ENCODE measurements around the gene SERTAD3.
A peak's percentile ranks its signal among the peaks of the same experiment; 100 is the strongest.

The SERTAD3 gene

DNA sequence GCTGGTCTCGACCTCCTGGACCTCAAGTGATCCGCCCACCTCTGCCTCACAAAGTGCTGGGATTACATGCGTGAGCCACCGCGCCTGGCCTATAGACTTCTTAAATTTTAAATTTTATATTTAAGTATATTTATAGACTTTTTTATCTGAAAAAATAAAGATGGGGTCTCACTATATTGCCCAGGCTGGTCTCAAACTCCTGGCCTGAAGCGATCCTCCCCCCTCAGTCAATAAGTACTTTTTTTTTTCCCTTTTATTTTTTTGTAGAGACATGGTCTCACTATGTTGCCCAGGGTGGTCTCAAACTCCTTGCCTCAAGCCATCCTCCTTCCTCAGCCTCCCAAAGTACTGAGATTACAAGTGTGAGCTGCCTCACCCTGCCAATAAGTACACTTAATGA lies 20.2 kb downstream of the SERTAD3 start:
- no peaks in the 10 kb centered on the region for H3K27me3 Mint-ChIP-seq (ENCODE audit: low read depth)
- peak overlapping the region; percentile 97 to 100 (median 97) for H3K27ac Mint-ChIP-seq
- peak overlapping the region; percentile 67 to 97 (median 95) for H3K4me3 Mint-ChIP-seq
- TF ChIP-seq, protein P1, sequence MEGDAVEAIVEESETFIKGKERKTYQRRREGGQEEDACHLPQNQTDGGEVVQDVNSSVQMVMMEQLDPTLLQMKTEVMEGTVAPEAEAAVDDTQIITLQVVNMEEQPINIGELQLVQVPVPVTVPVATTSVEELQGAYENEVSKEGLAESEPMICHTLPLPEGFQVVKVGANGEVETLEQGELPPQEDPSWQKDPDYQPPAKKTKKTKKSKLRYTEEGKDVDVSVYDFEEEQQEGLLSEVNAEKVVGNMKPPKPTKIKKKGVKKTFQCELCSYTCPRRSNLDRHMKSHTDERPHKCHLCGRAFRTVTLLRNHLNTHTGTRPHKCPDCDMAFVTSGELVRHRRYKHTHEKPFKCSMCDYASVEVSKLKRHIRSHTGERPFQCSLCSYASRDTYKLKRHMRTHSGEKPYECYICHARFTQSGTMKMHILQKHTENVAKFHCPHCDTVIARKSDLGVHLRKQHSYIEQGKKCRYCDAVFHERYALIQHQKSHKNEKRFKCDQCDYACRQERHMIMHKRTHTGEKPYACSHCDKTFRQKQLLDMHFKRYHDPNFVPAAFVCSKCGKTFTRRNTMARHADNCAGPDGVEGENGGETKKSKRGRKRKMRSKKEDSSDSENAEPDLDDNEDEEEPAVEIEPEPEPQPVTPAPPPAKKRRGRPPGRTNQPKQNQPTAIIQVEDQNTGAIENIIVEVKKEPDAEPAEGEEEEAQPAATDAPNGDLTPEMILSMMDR (IDR thresholded peaks at IDR 0.05; ENCODE audit: unreplicated experiment in 3 of 3), result no peak
- peaks cover 28% of the 10 kb centered on the region for H3K4me1 Mint-ChIP-seq
- peaks cover 6% of the 10 kb centered on the region for H3K36me3 Mint-ChIP-seq (ENCODE audit: low read depth)
- no peaks in the 10 kb centered on the region for H3K9me3 Mint-ChIP-seq

DNA sequence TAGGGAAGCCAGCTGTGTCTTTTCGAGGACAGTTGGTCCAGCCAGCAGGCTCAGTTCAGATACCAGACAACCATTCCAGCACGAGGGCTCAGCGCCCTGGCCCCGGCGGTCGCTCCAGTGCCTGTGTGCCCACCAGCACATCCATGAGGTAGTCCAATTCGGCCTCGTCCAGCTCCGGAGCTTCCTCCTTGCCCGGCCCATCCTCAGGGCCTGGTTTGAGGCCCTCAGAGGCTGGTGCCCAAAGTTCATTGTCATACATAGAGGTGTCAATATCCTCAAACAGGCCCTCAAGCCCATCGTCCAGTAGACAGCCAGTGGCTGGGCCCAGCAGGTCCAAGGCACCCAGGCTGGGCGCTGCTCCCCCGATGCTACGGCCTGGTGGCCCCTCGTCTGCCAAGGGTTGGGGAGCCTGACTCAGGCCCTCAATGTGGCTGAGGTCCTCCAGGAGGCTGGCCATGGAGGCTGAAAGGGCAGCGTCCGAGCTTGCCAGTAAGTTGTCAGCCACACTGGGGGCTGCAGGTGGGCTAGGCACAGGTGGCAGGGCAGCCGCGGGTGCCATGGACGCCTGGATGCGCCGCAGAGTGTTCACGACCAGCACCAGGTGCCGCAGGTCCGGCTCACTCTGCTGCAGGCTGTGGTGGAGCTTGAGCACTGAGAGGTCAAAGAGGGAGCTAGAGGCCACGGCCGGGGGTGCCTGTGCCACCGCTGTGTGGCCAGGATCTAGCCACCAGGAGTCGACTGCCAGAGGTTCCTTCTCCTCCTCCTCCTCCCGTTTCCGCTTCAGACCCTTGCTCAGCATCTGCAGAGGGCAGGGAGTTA lies 21.2 kb downstream of the SERTAD3 start:
- TF ChIP-seq, protein P1 (IDR thresholded peaks at IDR 0.05; ENCODE audit: unreplicated experiment in 3 of 3), result no peak
- Mint-ChIP-seq H3K27me3 (ENCODE audit: low read depth) (no peaks in the 10 kb centered on the region), H3K4me1 (peaks cover 33% of the 10 kb centered on the region), H3K27ac (peak overlapping the region; percentile 83 to 99 (median 98)), H3K36me3 (ENCODE audit: low read depth) (peaks cover 6% of the 10 kb centered on the region), H3K4me3 (peak overlapping the region; percentile 34 to 83 (median 78)), H3K9me3 (no peaks in the 10 kb centered on the region)

DNA sequence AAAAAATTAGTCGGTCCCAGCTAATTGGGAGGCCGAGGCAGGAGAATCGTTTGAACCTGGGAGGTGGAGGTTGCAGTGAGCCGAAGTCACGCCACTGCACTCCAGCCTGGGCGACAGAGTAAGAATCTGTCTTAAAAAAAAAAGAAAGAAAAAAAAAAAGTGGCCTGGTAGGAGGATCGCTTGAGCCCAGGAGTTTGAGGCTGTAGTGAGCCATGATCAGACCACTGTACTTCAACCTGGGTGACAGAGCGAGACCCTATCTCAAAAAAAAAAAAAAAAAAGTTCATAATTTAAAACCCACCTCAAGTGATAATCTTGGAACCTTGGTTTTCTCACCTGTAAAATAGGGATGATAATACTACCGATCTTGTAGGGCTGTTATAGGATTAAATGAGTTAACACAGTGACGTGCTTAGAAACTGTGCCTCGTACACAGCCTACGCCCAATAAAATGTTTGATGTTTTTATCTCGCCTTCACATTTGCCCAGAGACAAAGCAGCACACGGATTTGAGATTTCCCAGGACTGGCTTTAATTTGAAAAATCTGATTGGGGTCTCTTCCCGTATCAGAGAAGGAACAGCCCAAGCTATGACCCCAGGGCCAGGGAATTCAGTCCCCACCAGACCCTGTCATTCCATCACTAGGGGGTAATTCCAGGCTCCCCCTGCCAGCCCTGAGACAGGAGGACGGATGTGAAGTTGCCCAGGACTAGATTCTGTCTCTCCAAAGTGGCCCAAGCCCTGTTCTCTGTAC lies 22.0 kb downstream of the SERTAD3 start:
- H3K36me3 Mint-ChIP-seq (ENCODE audit: low read depth), result peaks cover 6% of the 10 kb centered on the region
- no peaks in the 10 kb centered on the region for H3K27me3 Mint-ChIP-seq (ENCODE audit: low read depth)
- peak overlapping the region; percentile 98 to 99 (median 99) for H3K27ac Mint-ChIP-seq
- H3K4me1 Mint-ChIP-seq, result peaks cover 39% of the 10 kb centered on the region
- peak overlapping the region; percentile 34 to 83 (median 78) for H3K4me3 Mint-ChIP-seq
- no peaks in the 10 kb centered on the region for H3K9me3 Mint-ChIP-seq
- TF ChIP-seq, protein P1 (IDR thresholded peaks at IDR 0.05; ENCODE audit: unreplicated experiment in 3 of 3), result no peak

DNA sequence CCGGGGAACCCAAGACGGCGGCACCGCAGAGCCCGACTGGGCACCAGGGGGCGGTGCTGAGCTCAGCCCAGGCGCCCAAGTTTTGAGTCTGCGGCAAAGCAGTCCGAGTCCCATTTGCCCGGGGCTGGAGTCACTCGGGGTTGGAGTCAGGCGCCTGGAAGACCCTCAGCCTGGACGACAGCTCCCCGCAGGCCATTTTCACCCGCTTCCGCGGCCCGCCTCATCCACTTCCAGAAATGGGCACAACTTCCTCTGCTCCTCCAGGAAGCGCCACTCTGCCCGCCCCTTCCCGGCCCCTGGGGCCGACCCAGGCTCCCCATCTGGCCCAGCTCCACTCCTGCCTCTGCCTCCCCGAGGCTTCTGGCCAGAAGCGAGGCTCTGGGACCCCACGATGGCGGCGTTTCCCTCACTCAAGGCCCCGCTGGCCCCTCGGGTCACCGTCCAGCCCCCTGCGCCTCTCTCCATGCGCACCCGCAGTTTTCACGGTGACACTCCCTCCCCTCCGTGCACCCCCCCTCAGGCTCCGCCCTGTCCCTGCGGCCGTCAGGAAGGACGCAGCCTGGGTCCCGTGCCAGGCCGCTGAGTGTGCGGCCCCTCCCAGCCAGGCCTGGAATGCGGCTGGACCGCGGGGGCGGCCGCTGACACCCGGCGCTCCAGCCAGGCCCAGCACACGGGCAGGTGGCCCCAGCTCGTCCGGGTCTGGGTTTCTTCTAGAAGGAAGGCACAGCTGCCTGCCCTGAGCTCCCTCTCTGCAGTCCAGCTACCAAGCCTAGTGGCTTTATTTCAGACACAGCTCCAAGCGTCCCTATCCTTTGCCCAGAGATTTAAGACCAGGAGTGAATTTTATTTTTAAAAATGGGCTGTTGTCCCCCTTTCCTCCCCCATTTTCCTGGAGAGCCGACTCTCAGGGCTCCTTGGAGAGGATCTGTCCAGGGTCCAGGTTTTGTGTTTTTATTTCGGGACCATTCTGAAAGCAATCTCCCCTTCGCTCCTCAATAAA lies 23.1 kb downstream of the SERTAD3 start:
- peaks cover 41% of the 10 kb centered on the region for H3K4me1 Mint-ChIP-seq
- peak overlapping the region; percentile 98 to 99 (median 99) for H3K27ac Mint-ChIP-seq
- TF ChIP-seq, protein P1 (IDR thresholded peaks at IDR 0.05; ENCODE audit: unreplicated experiment in 3 of 3), result peak; percentile 91 to 98 (median 96)
- peak overlapping the region; percentile 79 to 86 (median 83) for H3K4me3 Mint-ChIP-seq
- no peaks in the 10 kb centered on the region for H3K27me3 Mint-ChIP-seq (ENCODE audit: low read depth)
- H3K36me3 Mint-ChIP-seq (ENCODE audit: low read depth), result peaks cover 6% of the 10 kb centered on the region
- H3K9me3 Mint-ChIP-seq, result no peaks in the 10 kb centered on the region

DNA sequence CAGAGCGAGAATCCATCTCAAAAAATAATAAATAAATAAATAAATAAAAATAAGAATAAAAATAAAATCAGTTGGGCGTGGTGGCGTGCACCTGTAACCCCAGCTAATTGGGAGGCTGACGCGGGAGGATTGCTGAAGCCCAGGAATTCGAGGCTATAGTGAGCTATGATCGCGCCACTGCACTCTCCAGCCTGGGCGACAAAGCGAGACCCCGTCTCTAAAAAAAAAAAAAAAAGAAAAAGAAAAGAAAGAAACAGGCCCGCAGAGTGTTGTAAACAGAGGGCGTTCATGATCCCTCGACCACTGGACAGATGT lies 23.7 kb downstream of the SERTAD3 start:
- H3K4me1 Mint-ChIP-seq, result peaks cover 46% of the 10 kb centered on the region

More for the DNA sequence above, 23.7 kb downstream of the SERTAD3 start:
- Mint-ChIP-seq H3K4me3 (peak overlapping the region; percentile 79 to 86 (median 83)), H3K9me3 (no peaks in the 10 kb centered on the region), H3K36me3 (ENCODE audit: low read depth) (peaks cover 6% of the 10 kb centered on the region), H3K27me3 (ENCODE audit: low read depth) (no peaks in the 10 kb centered on the region), H3K27ac (peak overlapping the region; percentile 98 to 99 (median 99))
- TF ChIP-seq, protein P1 (IDR thresholded peaks at IDR 0.05; ENCODE audit: unreplicated experiment in 3 of 3), result no peak
